K562 (cell line): ENCODE results near the gene FOXR1. TPM values are rescaled to one million over a fixed set of nuclear protein-coding genes. Genes with fewer than 3 reads are reported as not detected.
A peak's percentile ranks its signal among the peaks of the same experiment; 100 is the strongest.

ENCODE experiments used
- ASH1L ChIP-seq: fragments of 450-650 bp; IDR thresholded peaks from 2 replicates; pipeline ENCODE4 v1.6.1; 2018; ENCODE audit warnings: borderline replicate concordance, mild to moderate bottlenecking, low read depth; ENCODE audit not compliant: partially characterized antibody
- DNMT1 ChIP-seq: fragments of 450-650 bp; IDR thresholded peaks from 2 replicates; pipeline ENCODE4 v1.6.1; 2016; ENCODE audit warnings: antibody characterized with exemption, mild to moderate bottlenecking
- ETS2 ChIP-seq: IDR thresholded peaks from 2 replicates; pipeline ENCODE4 v1.6.1; 2016; ENCODE audit warnings: borderline replicate concordance, missing genetic modification characterization, mild to moderate bottlenecking, moderate library complexity, missing compliant biosample characterization; ENCODE audit not compliant: poor library complexity, severe bottlenecking
- HNRNPLL ChIP-seq: fragments of 200-400 bp; formaldehyde crosslinking; IDR thresholded peaks from 2 replicates; pipeline ENCODE4 v1.6.1; 2017; ENCODE audit warnings: low read length, low read depth, mild to moderate bottlenecking; ENCODE audit not compliant: poor library complexity, severe bottlenecking
- IRF9 ChIP-seq: fragments of 450-650 bp; IDR thresholded peaks from 2 replicates; pipeline ENCODE4 v1.6.1; 2016; ENCODE audit warnings: missing biosample characterization, missing genetic modification characterization
- MIER1 ChIP-seq: fragments of 450-650 bp; IDR thresholded peaks from 2 replicates; pipeline ENCODE4 v1.6.1; 2016; ENCODE audit warnings: antibody characterized with exemption, mild to moderate bottlenecking, low read depth
- NR0B1 ChIP-seq: fragments of 450-650 bp; IDR thresholded peaks from one replicate; pipeline ENCODE4 v1.6.1; 2018; ENCODE audit warnings: mild to moderate bottlenecking, moderate library complexity; ENCODE audit not compliant: partially characterized antibody
- PKNOX1 ChIP-seq: fragments of 450-650 bp; IDR thresholded peaks from 2 replicates; pipeline ENCODE4 v1.6.1; 2016
- RAD21 ChIP-seq, 2 experiments: fragments of 250-450 bp in 1 of 2; fragments of 450-650 bp in 1 of 2; sonication (Bioruptor Pico) in 1 of 2; formaldehyde crosslinking in 1 of 2; IDR thresholded peaks in 1 of 2; conservative IDR thresholded peaks in 1 of 2; 2 replicates each; pipeline versions ENCODE4 v1.4.0 to v1.8.0; 2020 to 2022; ENCODE audit warnings: mild to moderate bottlenecking in 2 of 2, moderate library complexity in 1 of 2
- SIX5 ChIP-seq, 2 experiments: IDR thresholded peaks; 2 replicates each; pipeline ENCODE4 v1.6.1; 2011; ENCODE audit warnings: low read length in 2 of 2, borderline replicate concordance in 1 of 2, low read depth in 1 of 2, mild to moderate bottlenecking in 1 of 2, moderate library complexity in 1 of 2; ENCODE audit not compliant: insufficient read depth in 1 of 2
- SREBF1 ChIP-seq: fragments of 150-350 bp; IDR thresholded peaks from 2 replicates; pipeline ENCODE4 v1.6.1; 2014; ENCODE audit warnings: antibody characterized with exemption, low read depth, low read length, borderline replicate concordance
- THAP7 ChIP-seq: fragments of 250-450 bp; sonication (Bioruptor Pico); IDR thresholded peaks from 2 replicates; pipeline ENCODE4 v1.5.0; 2021
- YBX1 ChIP-seq: fragments of 450-650 bp; IDR thresholded peaks from 2 replicates; pipeline ENCODE4 v1.7.1; 2016; ENCODE audit warnings: mild to moderate bottlenecking
- ZBTB7A ChIP-seq: IDR thresholded peaks from 2 replicates; pipeline ENCODE4 v1.6.1; 2011; ENCODE audit warnings: low read depth, mild to moderate bottlenecking, low read length, moderate library complexity, borderline replicate concordance; ENCODE audit not compliant: control insufficient read depth
- ZMIZ1 ChIP-seq, 2 experiments: fragments of 150-350 bp in 1 of 2; IDR thresholded peaks; 2 replicates each; pipeline ENCODE4 v1.6.1; 2012 to 2016; ENCODE audit warnings: low read depth in 2 of 2, low read length in 2 of 2, mild to moderate bottlenecking in 1 of 2, moderate library complexity in 1 of 2
- ZNF668 ChIP-seq: fragments of 250-450 bp; sonication (Bioruptor Pico); IDR thresholded peaks from 2 replicates; pipeline ENCODE4 v1.8.0; 2022; ENCODE audit warnings: mild to moderate bottlenecking, inconsistent platforms
- polyA plus RNA-seq, 8 experiments: library from polyadenylated mRNA; depleted of rRNA in 4 of 8; stranded (reverse) in 5 of 8; unstranded in 3 of 8; fragments of >200 nt; fragmentation: Nextera tagmentation in 2 of 8; fragmentation: Illumina TruSeq in 1 of 8; extraction: Ambion mirVana in 2 of 8; extraction: Trizol in 1 of 8; gene quantifications; 2 replicates each; pipeline versions ENCODE4 v1.2.1 to v1.2.3, GENCODE V29; 2011 to 2014; ENCODE audit warnings: inconsistent platforms in 1 of 8, missing spikeins in 1 of 8
- total RNA-seq, 7 experiments: library from RNA; depleted of rRNA in 6 of 7; stranded (reverse); fragments of >200 nt in 6 of 7; fragmentation: Illumina TruSeq in 2 of 7; extraction: Trizol in 2 of 7; gene quantifications; 2 replicates each; pipeline versions ENCODE4 v1.2.1 to v1.2.3, GENCODE V29; 2011 to 2021; ENCODE audit warnings: low replicate concordance in 1 of 7
- TF ChIP-seq, protein P1 (sequence below): fragments of 250-450 bp; sonication (Bioruptor Pico); IDR thresholded peaks from 2 replicates; pipeline ENCODE4 v1.5.0; 2021

The FOXR1 gene
- total and polyA plus RNA-seq, 9 of the 15 experiments (the other 6 are each of a cell fraction or from before 2014, with no cell fraction given) = not detected

DNA sequence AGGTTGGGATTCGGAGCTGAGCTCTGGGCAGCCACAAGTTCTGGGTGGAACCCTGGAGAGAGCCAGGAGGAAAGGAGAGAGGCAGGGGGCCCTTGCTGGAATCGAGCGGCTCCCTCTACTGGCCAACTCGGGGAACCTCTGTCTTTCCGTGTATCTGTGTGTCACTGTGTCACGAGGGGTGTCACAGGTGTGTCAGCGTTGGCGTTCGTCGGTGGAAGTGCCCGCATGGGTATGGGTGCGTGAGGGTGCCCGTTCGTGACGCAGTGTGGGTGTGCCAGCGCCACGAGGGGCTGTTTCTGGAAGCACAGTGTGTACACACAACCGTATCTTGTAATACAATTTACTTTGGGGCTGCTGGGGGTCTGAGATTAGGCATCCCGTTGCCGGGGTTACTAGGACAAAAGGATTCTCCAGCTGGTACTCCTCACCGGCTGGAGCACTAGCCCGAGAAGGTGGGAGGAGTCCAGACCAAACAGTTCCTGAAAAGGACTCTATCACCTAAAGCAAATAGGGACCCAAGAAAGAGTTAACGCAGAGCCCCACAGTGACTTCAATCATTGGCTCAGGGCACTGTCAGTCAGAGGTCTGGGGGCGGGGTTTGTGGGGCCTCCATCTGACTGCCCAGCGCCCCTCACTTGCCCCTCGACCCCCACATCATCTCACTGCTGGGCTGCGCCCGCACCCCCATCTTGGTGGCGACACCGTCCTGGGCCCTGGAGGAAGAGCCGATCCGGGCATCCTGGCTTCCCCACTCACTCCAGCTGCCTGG is 43.3 kb upstream of the FOXR1 start (continued):
- no peak for TF ChIP-seq ZMIZ1 (IDR thresholded peaks at IDR 0.05; ENCODE audit: low read depth in 2 of 2, low read length in 2 of 2)
- peak; percentile 50; the same call in 1 of the 2 replicates for TF ChIP-seq ZBTB7A
- TF ChIP-seq ZNF668 (CRISPR knock-in tag) = no peak
- no peak for TF ChIP-seq DNMT1
- TF ChIP-seq IRF9 (tag) = no peak
- no peak for TF ChIP-seq MIER1
- no peak for TF ChIP-seq SIX5 (IDR thresholded peaks at IDR 0.05; ENCODE audit: borderline replicate concordance in 1 of 2, insufficient read depth in 1 of 2, low read depth in 1 of 2, low read length in 2 of 2)
- peak; percentile 99 for TF ChIP-seq PKNOX1
- peak; percentile 67 to 87 for TF ChIP-seq RAD21 (CRISPR knock-in tag; conservative IDR thresholded peaks at IDR 0.05 in 1 of 2, IDR thresholded peaks at IDR 0.05 in 1 of 2)
- TF ChIP-seq YBX1 = no peak
- TF ChIP-seq THAP7 (CRISPR knock-in tag) = no peak
- no peak for TF ChIP-seq ETS2 (tag)
- TF ChIP-seq NR0B1 = no peak
- TF ChIP-seq SREBF1 = no peak
- no peak for TF ChIP-seq ASH1L
- TF ChIP-seq HNRNPLL = no peak
- TF ChIP-seq, protein P1, sequence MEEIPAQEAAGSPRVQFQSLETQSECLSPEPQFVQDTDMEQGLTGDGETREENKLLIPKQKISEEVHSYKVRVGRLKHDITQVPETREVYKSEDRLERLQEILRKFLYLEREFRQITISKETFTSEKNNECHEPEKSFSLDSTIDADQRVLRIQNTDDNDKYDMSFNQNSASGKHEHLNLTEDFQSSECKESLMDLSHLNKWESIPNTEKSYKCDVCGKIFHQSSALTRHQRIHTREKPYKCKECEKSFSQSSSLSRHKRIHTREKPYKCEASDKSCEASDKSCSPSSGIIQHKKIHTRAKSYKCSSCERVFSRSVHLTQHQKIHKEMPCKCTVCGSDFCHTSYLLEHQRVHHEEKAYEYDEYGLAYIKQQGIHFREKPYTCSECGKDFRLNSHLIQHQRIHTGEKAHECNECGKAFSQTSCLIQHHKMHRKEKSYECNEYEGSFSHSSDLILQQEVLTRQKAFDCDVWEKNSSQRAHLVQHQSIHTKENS = no peak
